HL-60 (cell line): ENCODE data around the gene ANKRD63.

ENCODE experiments used
- DNase-seq, 2 experiments: peaks; one replicate each; pipeline ENCODE4 v3.0.0-alpha.2; 2010 to 2020; ENCODE audit warnings: low read depth in 1 of 2, low spot score in 1 of 2
- H3K27ac ChIP-seq: fragments of 250-450 bp; sonication (Bioruptor Pico); replicated peaks from 2 replicates; pipeline ENCODE4 v1.5.1; 2020; ENCODE audit warnings: mild to moderate bottlenecking, moderate library complexity
- H3K27me3 ChIP-seq: fragments of 250-450 bp; sonication (Bioruptor Pico); 2 replicates; pipeline ENCODE4 v1.5.1; 2021; ENCODE audit warnings: mild to moderate bottlenecking, moderate library complexity; ENCODE audit not compliant: insufficient read depth, poor library complexity, severe bottlenecking
- H3K4me3 ChIP-seq: replicated peaks from 2 replicates; pipeline ENCODE4 v1.5.1; 2011; ENCODE audit warnings: mild to moderate bottlenecking, control low read depth, low read length; ENCODE audit not compliant: insufficient read depth
- GABPA ChIP-seq: IDR thresholded peaks from 2 replicates; pipeline ENCODE4 v1.6.1; 2012; ENCODE audit warnings: low read depth
- POLR2AphosphoS5 ChIP-seq: IDR thresholded peaks from 2 replicates; pipeline ENCODE4 v1.6.1; 2012; ENCODE audit warnings: low read depth
- SPI1 ChIP-seq: IDR thresholded peaks from 2 replicates; pipeline ENCODE4 v1.6.1; 2012; ENCODE audit warnings: low read depth, mild to moderate bottlenecking, borderline replicate concordance
- TF ChIP-seq, protein P1 (sequence below): IDR thresholded peaks from 2 replicates; pipeline ENCODE4 v1.6.1; 2012; ENCODE audit warnings: low read depth; ENCODE audit not compliant: insufficient replicate concordance
- TF ChIP-seq, protein P2 (sequence below): IDR thresholded peaks from one replicate; pipeline ENCODE4 v1.5.1; 2011; ENCODE audit warnings: low read length, control low read depth, inconsistent platforms; ENCODE audit not compliant: insufficient read depth

ANKRD63 gene

DNA sequence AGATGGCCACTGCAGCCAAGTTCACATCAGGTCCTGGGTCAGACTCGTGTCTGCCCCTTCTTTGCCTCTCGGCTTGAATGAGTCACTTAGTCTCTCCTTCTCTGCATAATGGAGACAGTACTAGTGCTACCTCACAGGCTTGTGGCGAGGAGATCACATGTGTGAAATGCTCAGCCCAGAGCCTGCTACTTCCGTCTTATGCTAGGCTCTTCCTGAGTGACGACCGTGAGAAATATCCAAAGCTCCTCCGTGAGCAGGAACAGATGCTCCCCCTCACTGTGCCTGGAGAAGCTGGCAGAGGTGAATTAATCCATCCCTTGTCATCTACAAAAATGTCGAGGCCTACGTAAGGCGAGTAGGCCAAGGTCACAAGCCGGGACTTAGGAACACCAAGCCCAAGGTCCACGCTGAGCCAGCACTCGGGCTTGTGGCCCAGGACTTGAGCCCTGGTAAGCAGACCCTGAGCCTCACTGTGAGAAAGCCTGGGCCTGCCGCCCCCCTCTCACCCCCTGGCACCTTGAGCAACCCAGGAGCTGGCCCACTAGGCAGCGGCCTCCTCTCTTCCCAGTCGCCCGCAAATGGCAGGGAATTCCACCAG lies 26.1 kb downstream of the ANKRD63 start:
- peak in 1 of 2 experiments; percentile 47 for DNase-seq
- Histone ChIP-seq H3K27ac (no peak overlapping the region), H3K4me3 (no peak overlapping the region), H3K27me3 (peaks cover 9% of the 10 kb centered on the region)
- TF ChIP-seq SPI1 (no peak), POLR2AphosphoS5 (no peak), GABPA (no peak)
- TF ChIP-seq, protein P1, sequence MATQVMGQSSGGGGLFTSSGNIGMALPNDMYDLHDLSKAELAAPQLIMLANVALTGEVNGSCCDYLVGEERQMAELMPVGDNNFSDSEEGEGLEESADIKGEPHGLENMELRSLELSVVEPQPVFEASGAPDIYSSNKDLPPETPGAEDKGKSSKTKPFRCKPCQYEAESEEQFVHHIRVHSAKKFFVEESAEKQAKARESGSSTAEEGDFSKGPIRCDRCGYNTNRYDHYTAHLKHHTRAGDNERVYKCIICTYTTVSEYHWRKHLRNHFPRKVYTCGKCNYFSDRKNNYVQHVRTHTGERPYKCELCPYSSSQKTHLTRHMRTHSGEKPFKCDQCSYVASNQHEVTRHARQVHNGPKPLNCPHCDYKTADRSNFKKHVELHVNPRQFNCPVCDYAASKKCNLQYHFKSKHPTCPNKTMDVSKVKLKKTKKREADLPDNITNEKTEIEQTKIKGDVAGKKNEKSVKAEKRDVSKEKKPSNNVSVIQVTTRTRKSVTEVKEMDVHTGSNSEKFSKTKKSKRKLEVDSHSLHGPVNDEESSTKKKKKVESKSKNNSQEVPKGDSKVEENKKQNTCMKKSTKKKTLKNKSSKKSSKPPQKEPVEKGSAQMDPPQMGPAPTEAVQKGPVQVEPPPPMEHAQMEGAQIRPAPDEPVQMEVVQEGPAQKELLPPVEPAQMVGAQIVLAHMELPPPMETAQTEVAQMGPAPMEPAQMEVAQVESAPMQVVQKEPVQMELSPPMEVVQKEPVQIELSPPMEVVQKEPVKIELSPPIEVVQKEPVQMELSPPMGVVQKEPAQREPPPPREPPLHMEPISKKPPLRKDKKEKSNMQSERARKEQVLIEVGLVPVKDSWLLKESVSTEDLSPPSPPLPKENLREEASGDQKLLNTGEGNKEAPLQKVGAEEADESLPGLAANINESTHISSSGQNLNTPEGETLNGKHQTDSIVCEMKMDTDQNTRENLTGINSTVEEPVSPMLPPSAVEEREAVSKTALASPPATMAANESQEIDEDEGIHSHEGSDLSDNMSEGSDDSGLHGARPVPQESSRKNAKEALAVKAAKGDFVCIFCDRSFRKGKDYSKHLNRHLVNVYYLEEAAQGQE = no peak
- TF ChIP-seq, protein P2, sequence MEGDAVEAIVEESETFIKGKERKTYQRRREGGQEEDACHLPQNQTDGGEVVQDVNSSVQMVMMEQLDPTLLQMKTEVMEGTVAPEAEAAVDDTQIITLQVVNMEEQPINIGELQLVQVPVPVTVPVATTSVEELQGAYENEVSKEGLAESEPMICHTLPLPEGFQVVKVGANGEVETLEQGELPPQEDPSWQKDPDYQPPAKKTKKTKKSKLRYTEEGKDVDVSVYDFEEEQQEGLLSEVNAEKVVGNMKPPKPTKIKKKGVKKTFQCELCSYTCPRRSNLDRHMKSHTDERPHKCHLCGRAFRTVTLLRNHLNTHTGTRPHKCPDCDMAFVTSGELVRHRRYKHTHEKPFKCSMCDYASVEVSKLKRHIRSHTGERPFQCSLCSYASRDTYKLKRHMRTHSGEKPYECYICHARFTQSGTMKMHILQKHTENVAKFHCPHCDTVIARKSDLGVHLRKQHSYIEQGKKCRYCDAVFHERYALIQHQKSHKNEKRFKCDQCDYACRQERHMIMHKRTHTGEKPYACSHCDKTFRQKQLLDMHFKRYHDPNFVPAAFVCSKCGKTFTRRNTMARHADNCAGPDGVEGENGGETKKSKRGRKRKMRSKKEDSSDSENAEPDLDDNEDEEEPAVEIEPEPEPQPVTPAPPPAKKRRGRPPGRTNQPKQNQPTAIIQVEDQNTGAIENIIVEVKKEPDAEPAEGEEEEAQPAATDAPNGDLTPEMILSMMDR = no peak

DNA sequence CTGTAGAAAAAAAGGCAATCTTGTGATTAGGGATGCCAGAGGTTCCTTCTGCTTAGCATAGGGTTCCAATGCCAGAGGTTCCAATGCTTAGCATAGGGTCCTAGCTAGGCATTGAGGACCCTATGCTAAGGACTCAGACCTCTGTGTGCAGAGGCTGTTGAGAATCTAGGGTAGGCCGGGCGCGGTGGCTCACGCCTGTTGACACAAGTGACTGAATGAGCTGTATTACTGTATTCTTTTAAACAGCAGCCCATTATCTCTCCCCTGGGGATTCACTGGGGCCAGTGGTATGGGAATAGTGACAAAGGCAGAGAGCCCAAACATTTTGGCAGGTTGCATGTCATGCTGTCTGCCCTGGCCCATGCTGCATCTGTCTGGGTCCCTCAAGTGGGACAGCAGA lies 27.8 kb downstream of the ANKRD63 start:
- no peak overlapping the region for H3K27ac ChIP-seq
- no peak for TF ChIP-seq GABPA
- no peak for TF ChIP-seq SPI1
- TF ChIP-seq, protein P1 = no peak
- TF ChIP-seq, protein P2 = no peak
- no peak for TF ChIP-seq POLR2AphosphoS5
- no peak for DNase-seq
- no peak overlapping the region for H3K4me3 ChIP-seq
- peaks cover 9% of the 10 kb centered on the region for H3K27me3 ChIP-seq

DNA sequence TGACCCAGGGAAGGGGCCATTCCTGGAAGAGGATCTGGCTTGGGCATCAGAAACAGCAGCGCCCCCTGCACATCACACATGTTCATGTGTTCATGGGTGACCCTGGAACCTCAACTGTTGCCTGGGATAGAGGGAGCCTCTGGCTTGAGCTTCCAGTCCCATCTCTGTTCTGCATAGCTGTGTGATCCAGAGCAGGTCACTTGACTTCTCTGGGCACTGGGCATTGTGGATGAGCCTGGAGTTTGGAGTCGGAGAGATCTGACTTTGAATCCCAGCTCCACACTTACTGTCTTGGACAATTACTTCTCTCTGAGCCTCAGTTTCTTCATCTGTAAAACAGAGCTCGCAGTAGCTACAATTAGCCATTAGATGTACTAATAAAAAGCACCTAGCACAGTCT lies 28.4 kb downstream of the ANKRD63 start:
- Histone ChIP-seq H3K4me3 (no peak overlapping the region), H3K27ac (no peak overlapping the region), H3K27me3 (peaks cover 9% of the 10 kb centered on the region)
- no peak for DNase-seq
- TF ChIP-seq, protein P2 = no peak
- TF ChIP-seq, protein P1 = no peak
- TF ChIP-seq POLR2AphosphoS5 (no peak), GABPA (no peak), SPI1 (no peak)
